HEK293 (cell line): ENCODE data around the gene LGALS7.

Experiments
- CTCF ChIA-PET: fragments of 350-600 bp; formaldehyde crosslinking; extraction: SDS; loops from one replicate; lab custom pipeline; 2021; ENCODE audit warnings: antibody characterized with exemption; lab: Yijun Ruan, JAX
- POLR2A ChIA-PET: fragments of 300-600 bp; formaldehyde crosslinking; extraction: SDS; loops from one replicate; lab custom pipeline; 2020; ENCODE audit warnings: antibody characterized with exemption, inconsistent platforms; lab: Yijun Ruan, JAX
- H3K27ac ChIP-seq: fragments of 200-500 bp; sonication (Bioruptor generic); 2 replicates; pipeline ENCODE4 v1.5.1; 2014; ENCODE audit warnings: low read depth, low read length, control low read depth, inconsistent platforms; ENCODE audit errors: extremely low read depth
- H3K36me3 ChIP-seq, 2 experiments: fragments of 200-500 bp in 1 of 2; sonication (Bioruptor generic) in 1 of 2; 1 replicate in 1 of 2; 2 replicates in 1 of 2; pipeline ENCODE4 v1.5.1; 2014 to 2017; ENCODE audit warnings: inconsistent platforms in 2 of 2, low read length in 2 of 2; ENCODE audit not compliant: control insufficient read depth in 2 of 2, insufficient read depth in 1 of 2
- H3K4me1 ChIP-seq: fragments of 200-500 bp; sonication (Bioruptor generic); 2 replicates; pipeline ENCODE4 v1.5.1; 2014; ENCODE audit warnings: mild to moderate bottlenecking, low read length, inconsistent platforms; ENCODE audit not compliant: control insufficient read depth, insufficient read depth
- H3K4me3 ChIP-seq: 2 replicates; pipeline ENCODE4 v1.5.1; 2011; ENCODE audit warnings: low read depth, mild to moderate bottlenecking, control low read depth, low read length, moderate library complexity
- H3K9me3 ChIP-seq: fragments of 200-500 bp; sonication (Bioruptor generic); 2 replicates; pipeline ENCODE4 v1.5.1; 2014; ENCODE audit warnings: low read depth, low read length, inconsistent platforms; ENCODE audit not compliant: control insufficient read depth, insufficient read depth
- BCL11A ChIP-seq: fragments of 450-650 bp; formaldehyde crosslinking; IDR thresholded peaks from 2 replicates; pipeline ENCODE4 v1.5.1; 2016; ENCODE audit warnings: low read depth, missing biosample characterization, missing genetic modification characterization
- EGR2 ChIP-seq: fragments of 450-650 bp; formaldehyde crosslinking; IDR thresholded peaks from 2 replicates; pipeline ENCODE4 v1.5.1; 2016; ENCODE audit warnings: low read depth, missing biosample characterization, missing genetic modification characterization
- GLIS2 ChIP-seq: fragments of 450-650 bp; formaldehyde crosslinking; IDR thresholded peaks from 2 replicates; pipeline ENCODE4 v1.5.1; 2016; ENCODE audit warnings: missing biosample characterization, missing genetic modification characterization
- KLF10 ChIP-seq: fragments of 450-650 bp; IDR thresholded peaks from 2 replicates; pipeline ENCODE4 v1.5.1; 2018; ENCODE audit warnings: missing biosample characterization, mild to moderate bottlenecking, missing genetic modification characterization
- KLF16 ChIP-seq: fragments of 450-650 bp; formaldehyde crosslinking; IDR thresholded peaks from 2 replicates; pipeline ENCODE4 v1.5.1; 2017; ENCODE audit warnings: missing biosample characterization, missing genetic modification characterization
- KLF8 ChIP-seq: fragments of 450-650 bp; formaldehyde crosslinking; IDR thresholded peaks from 2 replicates; pipeline ENCODE4 v1.5.1; 2016; ENCODE audit warnings: missing biosample characterization, missing genetic modification characterization
- MZF1 ChIP-seq: fragments of 450-650 bp; formaldehyde crosslinking; IDR thresholded peaks from 2 replicates; pipeline ENCODE4 v1.5.1; 2017; ENCODE audit warnings: missing biosample characterization, missing genetic modification characterization, borderline replicate concordance
- SCRT2 ChIP-seq: fragments of 450-650 bp; formaldehyde crosslinking; IDR thresholded peaks from 2 replicates; pipeline ENCODE4 v1.5.1; 2016; ENCODE audit warnings: missing biosample characterization, missing genetic modification characterization
- ZBTB7A ChIP-seq: fragments of 450-650 bp; formaldehyde crosslinking; IDR thresholded peaks from 2 replicates; pipeline ENCODE4 v1.5.1; 2016; ENCODE audit warnings: low read depth, missing biosample characterization, missing genetic modification characterization
- ZFHX2 ChIP-seq: fragments of 450-650 bp; formaldehyde crosslinking; conservative IDR thresholded peaks from 2 replicates; pipeline ENCODE4 v1.5.1; 2016; ENCODE audit warnings: missing biosample characterization, missing genetic modification characterization
- ZIC2 ChIP-seq: fragments of 450-650 bp; formaldehyde crosslinking; IDR thresholded peaks from 2 replicates; pipeline ENCODE4 v1.5.1; 2016; ENCODE audit warnings: missing biosample characterization, missing genetic modification characterization
- ZNF561 ChIP-seq: fragments of 450-650 bp; IDR thresholded peaks from 2 replicates; pipeline ENCODE4 v1.5.1; 2018; ENCODE audit warnings: missing biosample characterization, missing genetic modification characterization, borderline replicate concordance
- ZNF664 ChIP-seq: fragments of 450-650 bp; formaldehyde crosslinking; IDR thresholded peaks from 2 replicates; pipeline ENCODE4 v1.5.1; 2016; ENCODE audit warnings: missing biosample characterization, missing genetic modification characterization
- ZNF768 ChIP-seq: fragments of 450-650 bp; formaldehyde crosslinking; IDR thresholded peaks from 2 replicates; pipeline ENCODE4 v1.5.1; 2018; ENCODE audit warnings: missing biosample characterization, mild to moderate bottlenecking, missing genetic modification characterization
- ZNF843 ChIP-seq: fragments of 450-650 bp; formaldehyde crosslinking; IDR thresholded peaks from 2 replicates; pipeline ENCODE4 v1.5.1; 2016; ENCODE audit warnings: missing biosample characterization, missing genetic modification characterization
- TF ChIP-seq, protein P1 (sequence below): fragments of 450-650 bp; formaldehyde crosslinking; conservative IDR thresholded peaks from 2 replicates; pipeline ENCODE4 v1.5.1; 2016; ENCODE audit warnings: low read depth, missing biosample characterization, missing genetic modification characterization
- TF ChIP-seq, protein P2 (sequence below): fragments of 450-650 bp; IDR thresholded peaks from 2 replicates; pipeline ENCODE4 v1.5.1; 2018; ENCODE audit warnings: missing biosample characterization, missing genetic modification characterization

Gene LGALS7

DNA sequence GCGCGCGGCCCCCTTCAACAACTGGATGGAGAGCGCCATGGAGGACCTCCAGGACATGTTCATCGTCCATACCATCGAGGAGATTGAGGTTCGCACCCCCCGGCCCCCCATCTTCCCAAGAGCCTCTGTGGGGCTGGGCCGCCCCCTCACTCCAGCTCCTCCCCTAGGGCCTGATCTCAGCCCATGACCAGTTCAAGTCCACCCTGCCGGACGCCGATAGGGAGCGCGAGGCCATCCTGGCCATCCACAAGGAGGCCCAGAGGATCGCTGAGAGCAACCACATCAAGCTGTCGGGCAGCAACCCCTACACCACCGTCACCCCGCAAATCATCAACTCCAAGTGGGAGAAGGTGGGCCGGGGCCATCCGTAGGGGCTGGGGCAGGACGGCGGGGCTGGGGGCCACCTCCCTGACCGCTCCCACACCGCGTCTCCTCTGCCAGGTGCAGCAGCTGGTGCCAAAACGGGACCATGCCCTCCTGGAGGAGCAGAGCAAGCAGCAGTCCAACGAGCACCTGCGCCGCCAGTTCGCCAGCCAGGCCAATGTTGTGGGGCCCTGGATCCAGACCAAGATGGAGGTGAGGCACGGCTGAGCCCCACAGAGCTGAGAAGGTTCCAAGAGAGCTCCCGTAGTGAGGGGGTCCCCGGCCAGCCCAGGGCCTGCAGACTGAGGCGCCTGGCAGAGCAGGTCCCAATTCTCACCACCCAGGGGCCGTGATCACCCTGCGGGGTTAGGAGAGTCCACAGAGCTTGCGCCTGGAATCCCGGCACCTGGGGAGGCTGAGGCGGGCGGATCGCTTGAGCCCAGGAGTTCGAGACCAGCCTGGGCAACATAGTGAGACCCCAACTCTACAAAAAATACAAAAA, 49.1 kb downstream of the LGALS7 start (continued):
- TF ChIP-seq, protein P1, sequence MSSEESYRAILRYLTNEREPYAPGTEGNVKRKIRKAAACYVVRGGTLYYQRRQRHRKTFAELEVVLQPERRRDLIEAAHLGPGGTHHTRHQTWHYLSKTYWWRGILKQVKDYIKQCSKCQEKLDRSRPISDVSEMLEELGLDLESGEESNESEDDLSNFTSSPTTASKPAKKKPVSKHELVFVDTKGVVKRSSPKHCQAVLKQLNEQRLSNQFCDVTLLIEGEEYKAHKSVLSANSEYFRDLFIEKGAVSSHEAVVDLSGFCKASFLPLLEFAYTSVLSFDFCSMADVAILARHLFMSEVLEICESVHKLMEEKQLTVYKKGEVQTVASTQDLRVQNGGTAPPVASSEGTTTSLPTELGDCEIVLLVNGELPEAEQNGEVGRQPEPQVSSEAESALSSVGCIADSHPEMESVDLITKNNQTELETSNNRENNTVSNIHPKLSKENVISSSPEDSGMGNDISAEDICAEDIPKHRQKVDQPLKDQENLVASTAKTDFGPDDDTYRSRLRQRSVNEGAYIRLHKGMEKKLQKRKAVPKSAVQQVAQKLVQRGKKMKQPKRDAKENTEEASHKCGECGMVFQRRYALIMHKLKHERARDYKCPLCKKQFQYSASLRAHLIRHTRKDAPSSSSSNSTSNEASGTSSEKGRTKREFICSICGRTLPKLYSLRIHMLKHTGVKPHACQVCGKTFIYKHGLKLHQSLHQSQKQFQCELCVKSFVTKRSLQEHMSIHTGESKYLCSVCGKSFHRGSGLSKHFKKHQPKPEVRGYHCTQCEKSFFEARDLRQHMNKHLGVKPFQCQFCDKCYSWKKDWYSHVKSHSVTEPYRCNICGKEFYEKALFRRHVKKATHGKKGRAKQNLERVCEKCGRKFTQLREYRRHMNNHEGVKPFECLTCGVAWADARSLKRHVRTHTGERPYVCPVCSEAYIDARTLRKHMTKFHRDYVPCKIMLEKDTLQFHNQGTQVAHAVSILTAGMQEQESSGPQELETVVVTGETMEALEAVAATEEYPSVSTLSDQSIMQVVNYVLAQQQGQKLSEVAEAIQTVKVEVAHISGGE (tag by site-specific recombination): no peak
- TF ChIP-seq MZF1 (tag by site-specific recombination): no peak

DNA sequence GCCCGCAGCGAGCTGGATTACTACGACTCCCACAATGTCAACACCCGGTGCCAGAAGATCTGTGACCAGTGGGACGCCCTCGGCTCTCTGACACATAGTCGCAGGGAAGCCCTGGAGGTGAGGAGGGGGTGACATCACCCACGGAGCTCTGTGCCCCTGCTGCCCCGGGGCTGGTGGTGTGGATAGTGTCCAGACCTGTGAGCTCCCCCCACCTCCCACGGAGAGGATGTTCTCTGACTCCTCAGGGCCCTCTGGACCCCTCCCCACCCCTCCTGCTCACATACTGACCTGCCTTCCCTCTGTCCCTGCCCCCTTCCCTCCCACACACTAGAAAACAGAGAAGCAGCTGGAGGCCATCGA, 49.7 kb downstream of the LGALS7 start:
- Histone ChIP-seq H3K36me3 (peaks cover 77 to 98% of the 10 kb centered on the region in 2 experiments), H3K4me3 (no peak overlapping the region), H3K9me3 (no peaks in the 10 kb centered on the region), H3K27ac (0 out of 2 replicates have a peak overlapping the region, but pooled peaks have one; percentile 9), H3K4me1 (no peaks in the 10 kb centered on the region)
- POLR2A ChIA-PET: interaction anchor here (0.6 to 6.2 kb wide), 5 partner anchors 10 to 126 kb away, joined by 3 to 46 read pairs (median 5); partner anchors contain the start of gene ACTN4
- CTCF ChIA-PET: interaction anchor here (0.6 to 2.0 kb wide), 9 partner anchors 10 to 388 kb away, joined by 3 to 10 read pairs (median 3); partner anchors contain the start of genes CATSPERG, MRPS12 and SARS2
- peak; percentile 80 for TF ChIP-seq EGR2 (tag by site-specific recombination)
- TF ChIP-seq ZIC2 (tag by site-specific recombination): peak; percentile 19; the same call in 1 of the 2 replicates
- TF ChIP-seq GLIS2: 0 out of 2 replicates have a peak, but pooled peaks have one; percentile 27
- TF ChIP-seq ZFHX2 (tag by site-specific recombination): peak; percentile 79
- no peak for TF ChIP-seq ZNF561 (tag by site-specific recombination)
- no peak for TF ChIP-seq ZNF843 (tag by site-specific recombination)

DNA sequence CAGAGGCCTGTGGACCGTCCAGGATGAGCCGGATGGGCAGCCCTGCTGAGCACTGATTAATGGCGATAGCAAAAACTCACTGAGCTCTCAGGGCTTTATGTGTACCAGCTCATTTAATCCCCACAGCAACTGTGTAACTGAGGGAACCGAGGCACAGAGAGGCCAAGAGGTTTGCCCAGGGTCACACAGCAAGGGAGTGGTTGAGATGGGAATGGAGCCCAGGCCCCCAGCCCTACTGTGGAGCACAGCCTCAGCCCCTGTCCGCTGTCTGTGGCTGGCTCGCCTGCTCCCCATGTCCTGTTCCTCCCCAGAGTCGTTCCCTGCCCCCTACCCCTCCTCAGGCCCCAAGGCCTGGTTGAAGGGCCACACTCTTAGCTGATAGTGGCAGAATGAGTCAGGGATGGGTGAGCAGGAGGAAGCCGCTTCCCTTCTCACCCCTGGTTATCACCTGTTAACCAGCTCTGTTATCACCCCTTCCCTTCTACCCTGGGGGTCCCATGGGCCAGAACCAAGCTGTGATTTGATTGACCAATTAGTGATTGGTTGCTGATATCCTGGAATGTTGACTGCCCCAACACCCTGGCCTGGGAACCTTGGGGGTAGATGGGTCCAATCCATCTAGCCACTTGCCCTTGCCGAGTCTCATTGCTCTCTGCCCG, 50.2 kb downstream of the LGALS7 start:
- Histone ChIP-seq H3K9me3 (no peaks in the 10 kb centered on the region), H3K27ac (0 out of 2 replicates have a peak overlapping the region, but pooled peaks have one; percentile 9), H3K4me1 (no peaks in the 10 kb centered on the region), H3K4me3 (no peak overlapping the region), H3K36me3 (peaks cover 76 to 98% of the 10 kb centered on the region in 2 experiments)
- ChIA-PET CTCF (interaction anchor here (0.6 to 2.0 kb wide), 9 partner anchors 10 to 208 kb away, joined by 3 to 10 read pairs (median 3); partner anchors contain the start of genes MRPS12 and SARS2), POLR2A (interaction anchor here (0.6 to 6.2 kb wide), 6 partner anchors 10 to 448 kb away, joined by 3 to 46 read pairs (median 4); partner anchors contain the start of gene ACTN4)
- TF ChIP-seq SCRT2 (tag by site-specific recombination) (peak; percentile 58), ZNF664 (tag by site-specific recombination) (peak; percentile 90), BCL11A (0 out of 2 replicates have a peak, but pooled peaks have one; percentile 15), KLF10 (tag by site-specific recombination) (no peak), KLF8 (tag by site-specific recombination) (peak; percentile 39; the same call in 1 of the 2 replicates), ZBTB7A (tag by site-specific recombination) (peak; percentile 32; the same call in 1 of the 2 replicates), KLF16 (no peak), ZNF768 (tag by site-specific recombination) (peak; percentile 99)
- TF ChIP-seq, protein P2, sequence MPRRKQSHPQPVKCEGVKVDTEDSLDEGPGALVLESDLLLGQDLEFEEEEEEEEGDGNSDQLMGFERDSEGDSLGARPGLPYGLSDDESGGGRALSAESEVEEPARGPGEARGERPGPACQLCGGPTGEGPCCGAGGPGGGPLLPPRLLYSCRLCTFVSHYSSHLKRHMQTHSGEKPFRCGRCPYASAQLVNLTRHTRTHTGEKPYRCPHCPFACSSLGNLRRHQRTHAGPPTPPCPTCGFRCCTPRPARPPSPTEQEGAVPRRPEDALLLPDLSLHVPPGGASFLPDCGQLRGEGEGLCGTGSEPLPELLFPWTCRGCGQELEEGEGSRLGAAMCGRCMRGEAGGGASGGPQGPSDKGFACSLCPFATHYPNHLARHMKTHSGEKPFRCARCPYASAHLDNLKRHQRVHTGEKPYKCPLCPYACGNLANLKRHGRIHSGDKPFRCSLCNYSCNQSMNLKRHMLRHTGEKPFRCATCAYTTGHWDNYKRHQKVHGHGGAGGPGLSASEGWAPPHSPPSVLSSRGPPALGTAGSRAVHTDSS: no peak
